ENCODE data around the gene COQ2. TPM values are rescaled to one million over a fixed set of nuclear protein-coding genes. Genes with fewer than 3 reads are reported as not detected.

The COQ2 gene
- total RNA-seq, 1 experiment from 2014 or later, result 23.8 TPM

- H4K20me1 ChIP-seq (ENCODE audit: low read length), result no peaks in the 10 kb centered on the region
- no peaks in the 10 kb centered on the region for H3K79me2 ChIP-seq (ENCODE audit: low read length)
- no peaks in the 10 kb centered on the region for H3K36me3 ChIP-seq (ENCODE audit: low read depth, low read length)
- H3K9me3 ChIP-seq (ENCODE audit: low read length), result no peaks in the 10 kb centered on the region
- no peaks in the 10 kb centered on the region for H3F3A ChIP-seq (ENCODE audit: low read length, unreplicated experiment)
- TF ChIP-seq EZH2phosphoT487 (IDR thresholded peaks at IDR 0.05; ENCODE audit: borderline replicate concordance, low read length), result no peak
- TF ChIP-seq EZH2 (IDR thresholded peaks at IDR 0.05; ENCODE audit: low read length, unreplicated experiment), result no peak
- TF ChIP-seq CTCF (conservative IDR thresholded peaks at IDR 0.05; ENCODE audit: low read depth, low read length), result no peak
- H3K27ac ChIP-seq (ENCODE audit: low read length), result no peak overlapping the region
- no TSS peak for BruUV-seq (replicated peaks)
- no peak overlapping the region for H3K9ac ChIP-seq (ENCODE audit: low read length)
- DNase-seq, result no peak
- H3K27me3 ChIP-seq (ENCODE audit: low read length), result no peaks in the 10 kb centered on the region
- no peaks in the 10 kb centered on the region for H3K4me1 ChIP-seq (ENCODE audit: insufficient read depth, low read length)
- ChIA-PET POLR2A (ENCODE audit: unreplicated experiment) (no interaction called here), CTCF (no interaction called here)
- H3K9me2 ChIP-seq (replicated peaks; ENCODE audit: low read length), result no peaks in the 10 kb centered on the region
- H2AFZ ChIP-seq (ENCODE audit: low read length), result no peak overlapping the region
- intact Hi-C loops (cut with micrococcal nuclease), result no loop called here
- no peak for ATAC-seq
- H3K4me2 ChIP-seq (ENCODE audit: low read length), result no peak overlapping the region
- no peak overlapping the region for H3K4me3 ChIP-seq (ENCODE audit: low read length)
Measured at GRCh38 chr4:83240379-83240875, 44.2 kb downstream of the COQ2 start.

GRCh38 chr4:83238393-83239248 is 46.0 kb downstream of the COQ2 start:
- no peak for ATAC-seq
- CTCF ChIA-PET, result no interaction called here

More at GRCh38 chr4:83238393-83239248, 46.0 kb downstream of the COQ2 start:
- H3K36me3 ChIP-seq (ENCODE audit: low read depth, low read length), result no peaks in the 10 kb centered on the region
- H3K4me1 ChIP-seq (ENCODE audit: insufficient read depth, low read length), result peaks cover 8% of the 10 kb centered on the region; the same call in 1 of the 2 replicates
- POLR2A ChIA-PET (ENCODE audit: unreplicated experiment), result interaction anchor here (0.6 kb wide), 1 partner anchor 13 kb away, joined by 3 read pairs; no protein-coding TSS in a partner anchor
- H3K27me3 ChIP-seq (ENCODE audit: low read length), result no peaks in the 10 kb centered on the region
- no peaks in the 10 kb centered on the region for H4K20me1 ChIP-seq (ENCODE audit: low read length)
- no peak overlapping the region for H3K4me3 ChIP-seq (ENCODE audit: low read length)
- no TSS peak for BruUV-seq (replicated peaks)
- TF ChIP-seq EZH2phosphoT487 (IDR thresholded peaks at IDR 0.05; ENCODE audit: borderline replicate concordance, low read length), result no peak
- TF ChIP-seq EZH2 (IDR thresholded peaks at IDR 0.05; ENCODE audit: low read length, unreplicated experiment), result no peak
- no peak for TF ChIP-seq CTCF (conservative IDR thresholded peaks at IDR 0.05; ENCODE audit: low read depth, low read length)
- H3K27ac ChIP-seq (ENCODE audit: low read length), result no peak overlapping the region
- no peaks in the 10 kb centered on the region for H3K79me2 ChIP-seq (ENCODE audit: low read length)
- H3K4me2 ChIP-seq (ENCODE audit: low read length), result no peak overlapping the region
- no peaks in the 10 kb centered on the region for H3K9me2 ChIP-seq (replicated peaks; ENCODE audit: low read length)
- no peaks in the 10 kb centered on the region for H3K9me3 ChIP-seq (ENCODE audit: low read length)
- intact Hi-C loops (cut with micrococcal nuclease), result no loop called here
- H3K9ac ChIP-seq (ENCODE audit: low read length), result no peak overlapping the region
- no peaks in the 10 kb centered on the region for H3F3A ChIP-seq (ENCODE audit: low read length, unreplicated experiment)
- H2AFZ ChIP-seq (ENCODE audit: low read length), result no peak overlapping the region
- no peak for DNase-seq
